Neural cell (in vitro differentiated cells): ENCODE results near the gene RANBP3. TPM values are rescaled to one million over a fixed set of nuclear protein-coding genes. Genes with fewer than 3 reads are reported as not detected.

Experiments
- H2AFZ ChIP-seq: fragments of 200-600, 300-800 bp; sonication (generic), shearing (Covaris generic); 2 replicates; pipeline ENCODE4 v1.6.0; 2014; ENCODE audit warnings: low read depth, mild to moderate bottlenecking, antibody characterized with exemption, low read length, moderate library complexity
- H3F3A ChIP-seq: fragments of 200-600 bp; shearing (Covaris generic); 2 replicates; pipeline ENCODE4 v1.6.1; 2016; ENCODE audit warnings: mild to moderate bottlenecking, moderate library complexity, mixed read lengths, antibody characterized with exemption, low read length; ENCODE audit not compliant: insufficient read depth, poor library complexity, severe bottlenecking
- H3K27ac ChIP-seq: fragments of 200-600, 300-800 bp; sonication (generic), shearing (Covaris generic); 2 replicates; pipeline ENCODE4 v1.5.1; 2014; ENCODE audit warnings: mild to moderate bottlenecking, low read length, moderate library complexity
- H3K27me3 ChIP-seq: fragments of 300-800, 200-600 bp; sonication (generic), shearing (Covaris generic); 2 replicates; pipeline ENCODE4 v1.6.0; 2014; ENCODE audit warnings: mild to moderate bottlenecking, low read depth, low read length, moderate library complexity; ENCODE audit not compliant: insufficient read depth
- H3K36me3 ChIP-seq: fragments of 300-800, 200-600 bp; sonication (generic), shearing (Covaris generic); 2 replicates; pipeline ENCODE4 v1.5.1; 2014; ENCODE audit warnings: mild to moderate bottlenecking, antibody characterized with exemption, low read length, moderate library complexity; ENCODE audit not compliant: insufficient read depth
- H3K4me2 ChIP-seq: fragments of 300-800, 200-600 bp; sonication (generic), shearing (Covaris generic); 2 replicates; pipeline ENCODE4 v1.6.0; 2014; ENCODE audit warnings: mild to moderate bottlenecking, low read length
- H3K4me3 ChIP-seq: fragments of 300-800, 200-600 bp; sonication (generic), shearing (Covaris generic); 2 replicates; pipeline ENCODE4 v1.5.1; 2014; ENCODE audit warnings: mild to moderate bottlenecking, low read length, moderate library complexity
- H3K79me2 ChIP-seq: fragments of 200-600 bp; shearing (Covaris generic); replicated peaks from 2 replicates; pipeline ENCODE4 v1.6.0; 2014; ENCODE audit warnings: mild to moderate bottlenecking, low read length, moderate library complexity; ENCODE audit not compliant: insufficient read depth
- H3K9ac ChIP-seq: fragments of 300-800, 200-600 bp; sonication (generic), shearing (Covaris generic); 2 replicates; pipeline ENCODE4 v1.6.1; 2016; ENCODE audit warnings: mild to moderate bottlenecking, low read length, mixed read lengths
- H3K9me2 ChIP-seq: fragments of 200-600 bp; shearing (Covaris generic); 2 replicates; pipeline ENCODE4 v1.6.1; 2016; ENCODE audit warnings: mild to moderate bottlenecking, low read length, mixed read lengths; ENCODE audit not compliant: insufficient read depth
- H3K9me3 ChIP-seq: fragments of 200-600, 300-800 bp; sonication (generic), shearing (Covaris generic); 2 replicates; pipeline ENCODE4 v1.6.1; 2016; ENCODE audit warnings: mild to moderate bottlenecking, mixed run types, low read length, moderate library complexity, mixed read lengths
- H4K20me1 ChIP-seq: fragments of 200-600 bp; shearing (Covaris generic); 2 replicates; pipeline ENCODE4 v1.6.1; 2016; ENCODE audit warnings: mild to moderate bottlenecking, mixed run types; ENCODE audit not compliant: insufficient read depth
- EP300 ChIP-seq: fragments of 450-650 bp; conservative IDR thresholded peaks from 2 replicates; pipeline ENCODE4 v1.6.1; 2014; ENCODE audit warnings: antibody characterized with exemption, mild to moderate bottlenecking, moderate library complexity; ENCODE audit not compliant: poor library complexity, severe bottlenecking
- EZH2 ChIP-seq: fragments of 200-600, 300-800 bp; shearing (Covaris generic), sonication (generic); IDR thresholded peaks from 2 replicates; pipeline ENCODE4 v1.6.1; 2014; ENCODE audit warnings: antibody characterized with exemption, low read length, borderline replicate concordance, mild to moderate bottlenecking; ENCODE audit not compliant: insufficient read depth, poor library complexity, severe bottlenecking
- MXI1 ChIP-seq: fragments of 450-650 bp; conservative IDR thresholded peaks from 2 replicates; pipeline ENCODE4 v1.6.1; 2014; ENCODE audit warnings: antibody characterized with exemption, mild to moderate bottlenecking; ENCODE audit not compliant: poor library complexity, severe bottlenecking
- POLR2AphosphoS5 ChIP-seq: IDR thresholded peaks from 2 replicates; pipeline ENCODE4 v1.6.1; 2012
- RAD21 ChIP-seq: fragments of 450-650 bp; conservative IDR thresholded peaks from 2 replicates; pipeline ENCODE4 v1.6.1; 2014; ENCODE audit warnings: antibody characterized with exemption, mild to moderate bottlenecking, moderate library complexity
- REST ChIP-seq: IDR thresholded peaks from 2 replicates; pipeline ENCODE4 v1.6.1; 2012; ENCODE audit warnings: borderline replicate concordance
- SMC3 ChIP-seq: fragments of 450-650 bp; conservative IDR thresholded peaks from 2 replicates; pipeline ENCODE4 v1.6.1; 2014; ENCODE audit warnings: antibody characterized with exemption, mild to moderate bottlenecking, moderate library complexity; ENCODE audit not compliant: poor library complexity
- TAF1 ChIP-seq: IDR thresholded peaks from 2 replicates; pipeline ENCODE4 v1.6.1; 2012; ENCODE audit warnings: low read depth
- polyA plus RNA-seq: library from polyadenylated mRNA; depleted of rRNA; stranded (reverse); fragments of >200 nt; gene quantifications from 2 replicates; pipeline ENCODE4 v1.2.3, GENCODE V29; 2014
- TF ChIP-seq, protein P1 (sequence below): fragments of 450-650 bp; IDR thresholded peaks from 2 replicates; pipeline ENCODE4 v1.5.1; 2014; ENCODE audit warnings: antibody characterized with exemption, mild to moderate bottlenecking, moderate library complexity; ENCODE audit not compliant: poor library complexity, severe bottlenecking

The RANBP3 gene
- polyA plus RNA-seq, 1 donor from 2014 or later = 67.6 TPM

- Histone ChIP-seq H3K27ac (no peak overlapping the region), H3F3A (no peaks in the 10 kb centered on the region), H3K9me3 (no peaks in the 10 kb centered on the region), H3K27me3 (no peaks in the 10 kb centered on the region), H2AFZ (no peak overlapping the region), H3K36me3 (no peaks in the 10 kb centered on the region), H4K20me1 (no peaks in the 10 kb centered on the region), H3K9me2 (no peaks in the 10 kb centered on the region), H3K4me3 (no peak overlapping the region), H3K4me2 (no peak overlapping the region), H3K9ac (no peak overlapping the region), H3K79me2 (peaks cover 22% of the 10 kb centered on the region)
- TF ChIP-seq TAF1 = no peak
- no peak for TF ChIP-seq RAD21
These were observed 78.0 kb downstream of the RANBP3 start for GRCh38 chr19:5899728-5900526.

- H3K27me3 ChIP-seq = no peaks in the 10 kb centered on the region
- H3K79me2 ChIP-seq = peaks cover 11% of the 10 kb centered on the region
- H3K9me3 ChIP-seq = no peaks in the 10 kb centered on the region
- TF ChIP-seq SMC3 = no peak
- no peaks in the 10 kb centered on the region for H3K9me2 ChIP-seq
- H3K9ac ChIP-seq = no peak overlapping the region
- no peaks in the 10 kb centered on the region for H3F3A ChIP-seq
- H3K36me3 ChIP-seq = no peaks in the 10 kb centered on the region
- no peak overlapping the region for H3K4me2 ChIP-seq
- no peak overlapping the region for H3K4me3 ChIP-seq
- H2AFZ ChIP-seq = no peak overlapping the region
- no peaks in the 10 kb centered on the region for H4K20me1 ChIP-seq
- no peak overlapping the region for H3K27ac ChIP-seq
These were observed 80.6 kb downstream of the RANBP3 start for GRCh38 chr19:5897189-5897969.

DNA sequence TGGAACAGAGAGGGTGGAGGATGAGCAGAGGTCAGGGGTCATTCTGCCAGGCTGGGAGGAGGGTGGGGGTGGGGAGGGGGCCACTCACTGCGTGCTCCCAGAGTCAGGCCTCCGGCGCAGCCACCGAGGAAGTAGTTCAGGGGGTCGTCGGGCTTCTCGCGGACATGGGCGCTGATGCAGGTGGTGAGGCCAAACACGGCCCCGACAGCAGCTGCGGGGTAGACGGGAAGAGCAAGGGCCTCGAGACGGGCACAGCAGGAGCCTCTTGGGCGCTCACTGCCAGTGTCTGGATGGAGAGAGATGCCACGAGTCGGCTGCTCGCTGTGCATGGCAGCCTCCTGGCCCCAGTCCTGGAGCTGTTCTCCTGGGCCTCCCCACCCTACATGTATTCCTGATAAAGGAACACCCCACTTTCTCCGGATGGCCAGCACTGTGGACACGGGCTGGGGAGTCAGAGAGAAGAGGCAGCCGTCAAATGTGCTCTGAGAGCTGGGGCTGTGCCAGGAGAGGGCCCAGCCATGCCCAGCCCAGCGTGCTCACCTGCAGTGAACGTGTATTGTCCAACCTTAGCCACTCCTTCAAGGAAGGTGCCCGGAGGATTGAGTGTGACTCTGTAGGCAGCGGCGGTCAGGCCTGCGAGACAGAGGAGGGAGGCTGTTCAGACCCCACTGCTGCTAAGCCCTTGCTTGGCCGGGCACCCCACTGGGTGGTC, 81.4 kb downstream of the RANBP3 start:
- peaks cover 7% of the 10 kb centered on the region for H3K79me2 ChIP-seq
- TF ChIP-seq EZH2 (no peak), REST (no peak), RAD21 (no peak), SMC3 (no peak), MXI1 (no peak), POLR2AphosphoS5 (no peak), EP300 (no peak), TAF1 (no peak)
- TF ChIP-seq, protein P1, sequence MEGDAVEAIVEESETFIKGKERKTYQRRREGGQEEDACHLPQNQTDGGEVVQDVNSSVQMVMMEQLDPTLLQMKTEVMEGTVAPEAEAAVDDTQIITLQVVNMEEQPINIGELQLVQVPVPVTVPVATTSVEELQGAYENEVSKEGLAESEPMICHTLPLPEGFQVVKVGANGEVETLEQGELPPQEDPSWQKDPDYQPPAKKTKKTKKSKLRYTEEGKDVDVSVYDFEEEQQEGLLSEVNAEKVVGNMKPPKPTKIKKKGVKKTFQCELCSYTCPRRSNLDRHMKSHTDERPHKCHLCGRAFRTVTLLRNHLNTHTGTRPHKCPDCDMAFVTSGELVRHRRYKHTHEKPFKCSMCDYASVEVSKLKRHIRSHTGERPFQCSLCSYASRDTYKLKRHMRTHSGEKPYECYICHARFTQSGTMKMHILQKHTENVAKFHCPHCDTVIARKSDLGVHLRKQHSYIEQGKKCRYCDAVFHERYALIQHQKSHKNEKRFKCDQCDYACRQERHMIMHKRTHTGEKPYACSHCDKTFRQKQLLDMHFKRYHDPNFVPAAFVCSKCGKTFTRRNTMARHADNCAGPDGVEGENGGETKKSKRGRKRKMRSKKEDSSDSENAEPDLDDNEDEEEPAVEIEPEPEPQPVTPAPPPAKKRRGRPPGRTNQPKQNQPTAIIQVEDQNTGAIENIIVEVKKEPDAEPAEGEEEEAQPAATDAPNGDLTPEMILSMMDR = no peak
- no peaks in the 10 kb centered on the region for H3K27me3 ChIP-seq
- no peak overlapping the region for H3K4me3 ChIP-seq
- H3K9me2 ChIP-seq = no peaks in the 10 kb centered on the region
- no peaks in the 10 kb centered on the region for H3K9me3 ChIP-seq
- H3K36me3 ChIP-seq = no peaks in the 10 kb centered on the region
- H3K27ac ChIP-seq = no peak overlapping the region
- no peak overlapping the region for H3K4me2 ChIP-seq
- H4K20me1 ChIP-seq = no peaks in the 10 kb centered on the region
- no peak overlapping the region for H3K9ac ChIP-seq
- H3F3A ChIP-seq = no peaks in the 10 kb centered on the region
- H2AFZ ChIP-seq = no peak overlapping the region
